Lower lobe of right lung (tissue), 2 donors: ENCODE results near the gene ST3GAL3. TPM values are rescaled to one million over a fixed set of nuclear protein-coding genes. Genes with fewer than 3 reads are reported as not detected.

ENCODE experiments used
- ATAC-seq, 2 donors: fragments of 200-7000 bp; cut with Tn5 transposase; one replicate each; pipeline ENCODE4 v1.9.1; 2020 to 2022; ENCODE audit warnings: mild to moderate bottlenecking in 2 of 2, moderate library complexity in 2 of 2
- DNase-seq: peaks from one replicate; pipeline ENCODE4 v3.0.0-alpha.2; 2020
- H3K27ac ChIP-seq: fragments of 200-600 bp; one replicate; pipeline ENCODE4 v1.8.0; 2022
- H3K27me3 ChIP-seq: fragments of 200-600 bp; one replicate; pipeline ENCODE4 v1.8.0; 2022; ENCODE audit warnings: low read depth
- H3K36me3 ChIP-seq: fragments of 200-600 bp; one replicate; pipeline ENCODE4 v1.8.0; 2022; ENCODE audit warnings: mild to moderate bottlenecking
- H3K4me1 ChIP-seq: fragments of 200-600 bp; one replicate; pipeline ENCODE4 v1.8.0; 2022
- H3K4me3 ChIP-seq: fragments of 200-600 bp; one replicate; pipeline ENCODE4 v1.8.0; 2022; ENCODE audit warnings: mild to moderate bottlenecking
- H3K9me3 ChIP-seq: fragments of 200-600 bp; one replicate; pipeline ENCODE4 v1.8.0; 2022
- intact Hi-C: fragments of 100-400 bp; cut with DNase I; formaldehyde crosslinking; loops from one replicate; pipeline ENCODE4 v1.11.0; 2022
- total RNA-seq: library from RNA; stranded (reverse); fragmentation: NEBNext Ultra II Directional; extraction: Animal tissue kit (Norgen Biotek cat#: 25700); gene quantifications from one replicate; pipeline ENCODE4 v1.2.1, GENCODE V29; 2021
- TF ChIP-seq, protein P1 (sequence below): fragments of 200-600 bp; IDR thresholded peaks from one replicate; pipeline ENCODE4 v1.8.0; 2022; ENCODE audit warnings: antibody characterized with exemption, mild to moderate bottlenecking
- donor health status: DM: no; HTN: yes; CAD: no; lungs with severe emphysema.

The ST3GAL3 gene
- total RNA-seq, 1 donor from 2014 or later, result 23.6 TPM

DNA sequence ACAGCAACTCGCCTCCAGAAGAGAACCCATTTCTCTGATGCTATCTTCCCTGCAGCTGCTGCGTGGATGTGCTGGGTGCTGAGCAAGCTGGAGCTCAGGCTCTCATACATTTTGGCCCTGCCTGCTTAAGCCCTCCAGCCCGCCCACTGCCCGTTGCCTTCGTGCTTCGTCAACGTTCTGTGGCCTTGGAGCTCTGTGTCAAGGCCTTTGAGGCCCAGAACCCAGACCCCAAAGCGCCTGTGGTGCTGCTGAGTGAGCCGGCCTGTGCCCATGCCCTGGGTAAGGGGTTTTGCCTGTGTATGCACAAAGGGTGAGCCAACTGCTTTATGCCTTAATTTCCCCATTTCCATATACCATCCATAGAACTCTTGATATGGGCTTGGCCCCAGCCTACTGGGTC is 263.6 kb downstream of the ST3GAL3 start:
- peaks cover 31% of the 10 kb centered on the region for H3K36me3 ChIP-seq
- ATAC-seq, result no peak
- H3K27ac ChIP-seq, result no peak overlapping the region
- TF ChIP-seq, protein P1, sequence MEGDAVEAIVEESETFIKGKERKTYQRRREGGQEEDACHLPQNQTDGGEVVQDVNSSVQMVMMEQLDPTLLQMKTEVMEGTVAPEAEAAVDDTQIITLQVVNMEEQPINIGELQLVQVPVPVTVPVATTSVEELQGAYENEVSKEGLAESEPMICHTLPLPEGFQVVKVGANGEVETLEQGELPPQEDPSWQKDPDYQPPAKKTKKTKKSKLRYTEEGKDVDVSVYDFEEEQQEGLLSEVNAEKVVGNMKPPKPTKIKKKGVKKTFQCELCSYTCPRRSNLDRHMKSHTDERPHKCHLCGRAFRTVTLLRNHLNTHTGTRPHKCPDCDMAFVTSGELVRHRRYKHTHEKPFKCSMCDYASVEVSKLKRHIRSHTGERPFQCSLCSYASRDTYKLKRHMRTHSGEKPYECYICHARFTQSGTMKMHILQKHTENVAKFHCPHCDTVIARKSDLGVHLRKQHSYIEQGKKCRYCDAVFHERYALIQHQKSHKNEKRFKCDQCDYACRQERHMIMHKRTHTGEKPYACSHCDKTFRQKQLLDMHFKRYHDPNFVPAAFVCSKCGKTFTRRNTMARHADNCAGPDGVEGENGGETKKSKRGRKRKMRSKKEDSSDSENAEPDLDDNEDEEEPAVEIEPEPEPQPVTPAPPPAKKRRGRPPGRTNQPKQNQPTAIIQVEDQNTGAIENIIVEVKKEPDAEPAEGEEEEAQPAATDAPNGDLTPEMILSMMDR, result no peak
- no peaks in the 10 kb centered on the region for H3K9me3 ChIP-seq
- intact Hi-C loops, result no loop called here
- H3K27me3 ChIP-seq, result no peaks in the 10 kb centered on the region
- peaks cover 33% of the 10 kb centered on the region for H3K4me1 ChIP-seq
- DNase-seq, result no peak
- H3K4me3 ChIP-seq, result peak overlapping the region; percentile 97

DNA sequence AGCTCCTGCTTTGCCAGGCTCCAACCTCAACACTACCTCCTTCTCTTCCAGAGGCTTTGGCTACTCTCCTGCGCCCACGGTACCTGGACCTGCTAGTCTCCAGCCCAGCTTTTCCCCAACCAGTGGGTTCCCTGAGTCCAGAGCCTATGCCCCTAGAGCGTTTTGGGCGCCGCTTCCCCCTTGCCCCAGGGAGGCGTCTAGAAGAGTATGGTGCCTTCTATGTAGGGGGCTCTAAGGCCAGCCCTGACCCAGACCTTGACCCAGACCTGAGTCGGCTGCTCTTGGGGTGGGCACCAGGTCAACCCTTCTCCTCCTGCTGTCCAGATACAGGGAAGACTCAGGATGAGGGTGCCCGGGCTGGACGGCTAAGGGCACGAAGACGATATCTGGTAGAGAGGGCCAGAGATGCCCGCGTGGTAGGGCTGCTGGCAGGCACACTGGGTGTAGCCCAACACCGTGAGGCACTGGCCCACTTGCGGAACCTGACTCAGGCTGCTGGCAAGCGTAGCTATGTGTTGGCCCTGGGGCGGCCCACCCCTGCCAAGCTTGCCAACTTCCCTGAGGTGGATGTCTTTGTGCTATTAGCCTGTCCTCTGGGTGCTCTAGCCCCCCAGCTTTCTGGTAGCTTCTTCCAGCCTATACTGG is 264.1 kb downstream of the ST3GAL3 start:
- Histone ChIP-seq H3K9me3 (no peaks in the 10 kb centered on the region), H3K4me1 (peaks cover 38% of the 10 kb centered on the region), H3K27me3 (no peaks in the 10 kb centered on the region), H3K36me3 (peaks cover 31% of the 10 kb centered on the region), H3K27ac (no peak overlapping the region), H3K4me3 (no peak overlapping the region)
- no peak for ATAC-seq
- intact Hi-C loops, result no loop called here
- TF ChIP-seq, protein P1, result no peak
- DNase-seq, result no peak

DNA sequence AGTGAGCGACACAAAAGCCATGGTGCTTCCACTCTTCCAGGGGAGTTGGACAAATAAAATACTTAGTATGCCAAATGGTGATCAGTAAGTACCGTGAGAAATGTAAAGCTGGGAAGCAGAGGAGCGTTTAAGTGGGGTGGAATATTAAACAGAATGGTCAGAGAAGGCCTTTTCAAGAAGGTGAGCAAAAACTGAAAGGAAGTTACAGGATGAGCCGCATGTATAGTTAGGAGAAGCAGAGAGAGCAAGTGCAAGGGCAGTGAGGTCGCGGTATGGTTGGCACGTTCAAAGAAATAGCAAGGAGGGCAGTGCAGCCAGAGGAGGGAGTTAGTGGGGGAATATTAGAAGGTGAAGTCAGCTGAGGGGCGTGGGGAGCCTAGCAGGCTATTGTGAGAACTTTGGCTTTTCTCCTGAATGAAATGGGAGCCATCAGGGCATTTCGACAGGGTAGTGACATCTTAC is 266.7 kb downstream of the ST3GAL3 start:
- Histone ChIP-seq H3K4me3 (peak overlapping the region; percentile 81), H3K9me3 (no peaks in the 10 kb centered on the region), H3K4me1 (peaks cover 63% of the 10 kb centered on the region), H3K27ac (peak overlapping the region; percentile 97), H3K27me3 (no peaks in the 10 kb centered on the region), H3K36me3 (peaks cover 40% of the 10 kb centered on the region)
- DNase-seq (no peak), ATAC-seq (no peak)
- TF ChIP-seq, protein P1, result no peak
- intact Hi-C loops, result no loop called here

DNA sequence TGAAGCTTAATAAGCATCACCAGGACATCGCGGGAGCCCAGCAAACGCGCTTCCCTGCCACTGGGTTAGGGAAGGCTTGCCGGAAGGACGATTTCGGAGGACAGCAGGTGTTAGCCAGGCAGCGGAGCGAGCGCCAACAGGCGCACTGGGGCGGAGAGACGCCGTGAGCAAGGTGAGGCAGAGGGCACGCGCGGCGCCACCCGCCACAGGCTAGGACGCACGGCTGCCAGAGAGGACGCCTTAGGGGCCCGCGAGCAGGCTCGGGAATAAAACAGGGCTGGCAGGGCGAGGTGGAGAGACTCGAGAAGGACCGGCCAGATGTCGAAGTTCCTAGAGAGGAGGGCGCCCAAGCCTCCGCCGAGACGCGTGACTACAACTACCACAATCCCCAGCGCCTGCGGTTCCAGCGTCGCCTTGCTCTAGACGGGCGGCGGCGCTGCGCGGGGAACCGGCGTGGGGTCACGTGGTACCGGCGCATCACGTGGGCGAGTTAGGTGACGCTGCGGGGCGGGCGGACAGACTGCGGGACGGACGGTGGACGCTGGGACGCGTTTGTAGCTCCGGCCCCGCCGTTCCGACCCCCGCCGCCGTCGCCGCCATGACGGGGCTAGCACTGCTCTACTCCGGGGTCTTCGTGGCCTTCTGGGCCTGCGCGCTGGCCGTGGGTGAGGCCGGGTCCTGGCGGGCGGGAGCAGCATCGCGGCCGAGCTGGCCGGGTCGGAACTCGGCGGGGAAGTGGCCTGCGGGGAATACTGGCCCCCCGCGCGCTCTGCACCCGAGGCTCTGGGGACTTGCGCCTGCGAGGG is 267.3 kb downstream of the ST3GAL3 start, which contains the start of gene ATP6V0B:
TSS of gene ATP6V0B (plus strand) at position 518 of the 806 bp plus-strand sequence. CDS start at position 599, 81 bp downstream.
- Histone ChIP-seq H3K36me3 (peaks cover 40% of the 10 kb centered on the region), H3K4me1 (peaks cover 59% of the 10 kb centered on the region), H3K4me3 (peak within 1 kb of the TSS; percentile 81), H3K27ac (peak within 1 kb of the TSS; percentile 97), H3K9me3 (no peaks in the 10 kb centered on the region), H3K27me3 (no peaks in the 10 kb centered on the region)
- TF ChIP-seq, protein P1, result peak; percentile 54
- DNase-seq, result peak; percentile 99
- peak; percentile 93 to 94 for ATAC-seq
- intact Hi-C loops, result no loop called here

DNA sequence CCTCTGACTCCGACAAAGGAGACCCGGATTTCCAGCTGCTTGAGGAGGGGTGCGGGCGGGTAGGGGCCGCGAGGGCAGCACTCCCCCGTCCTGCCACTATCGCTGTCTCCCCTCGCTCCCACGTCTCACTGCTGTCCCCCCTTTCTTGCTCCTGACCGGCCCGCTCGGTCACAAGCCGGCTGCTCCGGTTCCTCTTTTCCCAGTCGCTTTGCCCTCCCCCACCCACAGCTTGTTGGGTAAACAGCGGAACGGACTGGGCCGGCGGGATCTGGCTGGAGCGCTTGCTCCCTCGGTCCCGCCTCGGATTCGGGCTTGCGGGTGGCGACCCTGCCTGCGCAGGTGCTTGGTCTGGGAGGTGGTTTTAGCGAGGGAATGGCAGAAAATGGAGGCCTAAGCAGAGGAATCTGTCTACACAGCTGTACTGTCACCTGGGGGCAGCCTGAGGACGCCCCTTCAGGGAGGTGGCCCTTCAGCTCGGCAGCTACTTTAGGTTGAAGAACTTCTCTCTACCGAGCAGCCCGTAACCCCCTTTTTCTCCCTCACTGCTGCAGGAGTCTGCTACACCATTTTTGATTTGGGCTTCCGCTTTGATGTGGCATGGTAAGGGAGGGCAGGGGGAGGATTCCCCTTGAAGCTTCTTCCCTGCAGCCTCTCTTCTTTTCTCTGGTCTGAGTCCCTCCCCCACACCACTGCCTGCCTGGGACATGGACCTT is 268.1 kb downstream of the ST3GAL3 start:
- TF ChIP-seq, protein P1, result no peak

More for the DNA sequence above, 268.1 kb downstream of the ST3GAL3 start:
- ATAC-seq, result peak; percentile 66 to 72
- Histone ChIP-seq H3K27ac (peak overlapping the region; percentile 97), H3K4me3 (peak overlapping the region; percentile 81), H3K9me3 (no peaks in the 10 kb centered on the region), H3K4me1 (peaks cover 62% of the 10 kb centered on the region), H3K36me3 (peaks cover 40% of the 10 kb centered on the region), H3K27me3 (no peaks in the 10 kb centered on the region)
- peak; percentile 91 for DNase-seq
- intact Hi-C loops, result no loop called here
